Prostate gland (tissue), 2 donors: Measurements from ENCODE around the gene ALX3.

Source experiments
- CTCF ChIP-seq, 4 experiments: fragments of 200-600 bp in 2 of 4; fragments of 450-650 bp in 2 of 4; sonication (generic) in 2 of 4; IDR thresholded peaks; 1 replicate in 3 of 4; 2 replicates in 1 of 4; pipeline ENCODE4 v1.5.1; 2016 to 2019; ENCODE audit warnings: antibody characterized with exemption in 4 of 4, mild to moderate bottlenecking in 2 of 4, moderate library complexity in 2 of 4
- POLR2A ChIP-seq: fragments of 450-650 bp; IDR thresholded peaks from one replicate; pipeline ENCODE4 v1.6.1; 2016; ENCODE audit warnings: antibody characterized with exemption, mild to moderate bottlenecking

DNA sequence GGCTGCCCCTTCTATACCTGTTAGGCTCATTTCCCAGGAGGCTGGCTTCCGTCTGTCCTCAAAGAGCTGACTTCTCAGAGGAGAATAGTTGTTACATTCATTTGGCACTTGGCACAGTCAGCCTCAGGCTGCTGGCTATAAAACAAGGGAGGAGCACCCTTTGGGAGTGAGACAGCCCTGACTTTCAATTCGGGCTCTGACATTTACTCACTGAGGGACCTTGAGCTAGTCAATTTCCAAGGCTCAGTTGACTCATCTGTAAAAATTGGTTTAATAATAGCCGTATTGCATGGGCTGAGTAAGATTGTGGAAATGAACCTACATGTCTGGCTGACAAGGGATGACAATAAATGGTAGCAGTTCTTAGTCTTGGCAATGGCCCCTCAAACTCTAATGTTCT is 13.7 kb downstream of the ALX3 start:
- no peak for TF ChIP-seq POLR2A
- no peak for TF ChIP-seq CTCF (IDR thresholded peaks at IDR 0.05)
